Measurements from ENCODE around the gene BOLA1.
"Not testable (repeated sequence)": the region's sequence is repeated elsewhere in the genome, so short reads cannot be mapped to it uniquely, and the experiment has no call there.

Gene BOLA1, protein sequence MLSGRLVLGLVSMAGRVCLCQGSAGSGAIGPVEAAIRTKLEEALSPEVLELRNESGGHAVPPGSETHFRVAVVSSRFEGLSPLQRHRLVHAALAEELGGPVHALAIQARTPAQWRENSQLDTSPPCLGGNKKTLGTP

GRCh38 chr1:149899460-149900284 lies at the start of gene BOLA1:
BOLA1 (plus strand) TSS chr1:149899568; CDS start chr1:149900060, 492 bp downstream.
- Histone ChIP-seq H3K27me3 (ENCODE audit: control insufficient read depth, insufficient read depth, low read length) (peaks cover 7% of the 10 kb centered on the region), H3K27ac (ENCODE audit: low read length) (peak within 1 kb of the TSS; percentile 85), H3K4me3 (ENCODE audit: low read length) (peak within 1 kb of the TSS; percentile 86), H3K9me3 (ENCODE audit: control insufficient read depth, low read depth, low read length) (no peaks in the 10 kb centered on the region), H3K4me1 (ENCODE audit: control insufficient read depth, low read depth, low read length) (peaks cover 3% of the 10 kb centered on the region), H3K9ac (ENCODE audit: low read length) (peak within 1 kb of the TSS; percentile 86), H3K36me3 (ENCODE audit: control insufficient read depth, low read depth, low read length) (no peaks in the 10 kb centered on the region)

DNA sequence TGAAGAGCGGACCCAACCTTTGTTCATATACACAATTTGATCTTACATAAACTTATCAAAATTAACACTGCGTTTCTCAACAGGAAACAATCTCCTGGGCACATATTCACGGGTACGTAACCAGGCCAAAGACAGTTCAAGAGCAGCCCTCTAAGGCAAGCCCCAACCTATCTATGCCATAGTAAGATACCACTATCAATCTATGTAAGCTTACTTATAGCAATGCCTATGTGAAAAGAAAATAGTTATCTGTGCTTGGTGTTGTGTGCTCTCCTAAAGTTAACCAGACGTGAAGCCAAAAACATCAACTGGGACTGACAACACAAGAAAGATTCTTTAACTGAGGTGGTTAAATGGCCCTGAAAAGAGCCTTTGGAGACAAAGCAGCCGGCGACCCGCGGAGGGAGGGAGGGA lies 49.4 kb upstream of the BOLA1 start:
- no peaks in the 10 kb centered on the region for H3K27me3 ChIP-seq (ENCODE audit: control insufficient read depth, insufficient read depth, low read length)
- H3K36me3 ChIP-seq (ENCODE audit: control insufficient read depth, low read depth, low read length) = no peaks in the 10 kb centered on the region
- peak overlapping the region; percentile 96 for H3K9ac ChIP-seq (ENCODE audit: low read length)
- H3K4me1 ChIP-seq (ENCODE audit: control insufficient read depth, low read depth, low read length) = peaks cover 37% of the 10 kb centered on the region
- peak overlapping the region; percentile 97 for H3K4me3 ChIP-seq (ENCODE audit: low read length)
- H3K9me3 ChIP-seq (ENCODE audit: control insufficient read depth, low read depth, low read length) = no peaks in the 10 kb centered on the region
- H3K27ac ChIP-seq (ENCODE audit: low read length) = peak overlapping the region; percentile 94

GRCh38 chr1:149850732-149851345 lies 48.5 kb upstream of the BOLA1 start:
- peaks cover 28% of the 10 kb centered on the region for H3K4me1 ChIP-seq (ENCODE audit: control insufficient read depth, low read depth, low read length)
- not testable (repeated sequence) for H3K27ac ChIP-seq (ENCODE audit: low read length)

DNA sequence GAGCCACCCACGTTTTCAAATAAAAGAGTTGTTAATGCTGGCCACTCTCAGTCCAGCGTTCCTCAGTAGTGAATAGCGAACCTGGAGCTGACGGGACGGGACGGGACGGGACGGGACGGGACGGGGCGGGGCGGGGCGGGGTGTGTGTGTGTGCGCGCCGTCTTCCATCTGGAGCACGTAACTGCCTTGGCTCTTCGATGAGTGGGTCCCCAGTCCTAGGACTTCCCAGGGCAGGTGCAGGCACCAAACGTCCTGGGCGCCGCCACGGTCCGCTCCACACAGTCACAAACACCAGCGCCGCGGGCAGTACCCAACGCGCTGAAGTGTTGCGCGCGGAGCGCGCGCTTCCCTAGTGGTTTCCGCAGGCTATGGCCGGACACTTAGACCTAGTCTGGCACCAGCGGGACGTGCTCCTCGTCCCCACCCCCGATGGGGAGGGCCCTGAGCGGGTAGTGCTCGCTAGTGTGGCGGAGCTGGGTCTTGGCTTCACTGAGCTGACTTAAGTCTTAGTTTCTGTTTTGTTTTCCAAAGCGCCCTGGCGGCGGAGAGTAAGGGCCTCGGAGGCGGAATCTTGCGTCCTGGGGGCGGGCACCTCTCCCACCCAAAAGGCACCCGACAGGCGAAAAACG lies 47.7 kb upstream of the BOLA1 start:
- not testable (repeated sequence) for H3K4me3 ChIP-seq (ENCODE audit: low read length); H3K9me3 ChIP-seq (ENCODE audit: control insufficient read depth, low read depth, low read length); H3K36me3 ChIP-seq (ENCODE audit: control insufficient read depth, low read depth, low read length); H3K9ac ChIP-seq (ENCODE audit: low read length); H3K27ac ChIP-seq (ENCODE audit: low read length); H3K27me3 ChIP-seq (ENCODE audit: control insufficient read depth, insufficient read depth, low read length)
- peaks cover 21% of the 10 kb centered on the region for H3K4me1 ChIP-seq (ENCODE audit: control insufficient read depth, low read depth, low read length)

More at GRCh38 chr1:149850732-149851345, 48.5 kb upstream of the BOLA1 start:
- H3K36me3 ChIP-seq (ENCODE audit: control insufficient read depth, low read depth, low read length); H3K9me3 ChIP-seq (ENCODE audit: control insufficient read depth, low read depth, low read length); H3K27me3 ChIP-seq (ENCODE audit: control insufficient read depth, insufficient read depth, low read length); H3K9ac ChIP-seq (ENCODE audit: low read length); H3K4me3 ChIP-seq (ENCODE audit: low read length): not testable (repeated sequence)

DNA sequence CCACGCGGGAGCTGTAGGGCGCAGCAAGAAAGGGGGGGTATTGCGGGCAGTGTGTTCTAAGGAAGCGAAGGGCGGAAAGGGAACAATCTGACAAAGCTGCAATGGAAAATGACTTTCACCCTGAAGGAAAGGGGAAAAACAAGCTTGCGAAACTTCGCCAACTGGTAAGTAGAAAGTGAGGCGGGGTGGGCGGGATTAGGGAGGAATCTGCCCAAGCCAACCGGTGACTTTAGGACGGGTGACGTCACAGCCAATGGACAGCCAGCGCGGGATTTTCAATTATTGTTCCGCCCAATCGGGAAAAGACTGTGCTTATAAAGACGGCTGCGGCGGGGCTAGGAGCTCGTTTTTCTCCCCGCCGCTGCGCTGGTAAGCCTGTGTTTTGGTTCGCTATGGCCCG lies 47.1 kb upstream of the BOLA1 start:
- not testable (repeated sequence) for H3K9ac ChIP-seq (ENCODE audit: low read length); H3K4me3 ChIP-seq (ENCODE audit: low read length); H3K36me3 ChIP-seq (ENCODE audit: control insufficient read depth, low read depth, low read length); H3K27ac ChIP-seq (ENCODE audit: low read length); H3K27me3 ChIP-seq (ENCODE audit: control insufficient read depth, insufficient read depth, low read length); H3K9me3 ChIP-seq (ENCODE audit: control insufficient read depth, low read depth, low read length)
- H3K4me1 ChIP-seq (ENCODE audit: control insufficient read depth, low read depth, low read length) = peaks cover 16% of the 10 kb centered on the region

GRCh38 chr1:149860271-149860670 lies 39.1 kb upstream of the BOLA1 start:
- H3K27me3 ChIP-seq (ENCODE audit: control insufficient read depth, insufficient read depth, low read length); H3K9me3 ChIP-seq (ENCODE audit: control insufficient read depth, low read depth, low read length); H3K4me3 ChIP-seq (ENCODE audit: low read length); H3K27ac ChIP-seq (ENCODE audit: low read length); H3K36me3 ChIP-seq (ENCODE audit: control insufficient read depth, low read depth, low read length); H3K9ac ChIP-seq (ENCODE audit: low read length); H3K4me1 ChIP-seq (ENCODE audit: control insufficient read depth, low read depth, low read length): not testable (repeated sequence)

- H3K27me3 ChIP-seq (ENCODE audit: control insufficient read depth, insufficient read depth, low read length); H3K4me3 ChIP-seq (ENCODE audit: low read length); H3K27ac ChIP-seq (ENCODE audit: low read length); H3K9ac ChIP-seq (ENCODE audit: low read length); H3K36me3 ChIP-seq (ENCODE audit: control insufficient read depth, low read depth, low read length); H3K9me3 ChIP-seq (ENCODE audit: control insufficient read depth, low read depth, low read length); H3K4me1 ChIP-seq (ENCODE audit: control insufficient read depth, low read depth, low read length): not testable (repeated sequence)
Observed at GRCh38 chr1:149860684-149861496, 38.5 kb upstream of the BOLA1 start.

DNA sequence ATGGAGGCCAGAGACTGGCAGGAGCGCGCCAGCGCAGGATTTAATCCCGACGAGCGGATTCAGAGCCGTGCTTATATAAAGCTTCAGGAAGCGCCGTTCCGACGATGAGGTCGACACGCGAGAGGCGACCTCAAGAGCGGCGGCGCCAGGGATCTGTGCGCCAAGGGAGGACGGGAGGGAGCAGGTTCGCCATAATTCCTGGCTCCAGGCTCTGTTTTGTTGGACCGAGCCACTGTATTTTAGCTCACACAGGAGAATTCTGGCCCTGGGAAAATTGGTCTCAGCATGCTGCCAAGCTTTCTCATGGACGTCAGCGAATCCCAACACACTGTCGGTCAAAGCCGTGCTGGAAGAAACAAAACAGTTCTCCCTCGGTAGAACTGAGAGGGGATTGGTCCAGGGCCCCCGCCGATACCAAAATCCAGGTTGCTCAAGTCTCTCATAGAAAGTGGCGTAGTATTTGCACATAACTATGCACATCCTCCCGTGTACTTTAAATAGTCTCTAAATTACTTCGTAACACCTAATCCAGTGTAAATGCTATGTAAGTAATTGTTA lies 37.8 kb upstream of the BOLA1 start:
- H3K27ac ChIP-seq (ENCODE audit: low read length); H3K9me3 ChIP-seq (ENCODE audit: control insufficient read depth, low read depth, low read length); H3K27me3 ChIP-seq (ENCODE audit: control insufficient read depth, insufficient read depth, low read length); H3K9ac ChIP-seq (ENCODE audit: low read length); H3K4me3 ChIP-seq (ENCODE audit: low read length); H3K4me1 ChIP-seq (ENCODE audit: control insufficient read depth, low read depth, low read length); H3K36me3 ChIP-seq (ENCODE audit: control insufficient read depth, low read depth, low read length): not testable (repeated sequence)

GRCh38 chr1:149866887-149867286 lies 32.5 kb upstream of the BOLA1 start:
- H3K36me3 ChIP-seq (ENCODE audit: control insufficient read depth, low read depth, low read length); H3K27ac ChIP-seq (ENCODE audit: low read length); H3K9ac ChIP-seq (ENCODE audit: low read length); H3K9me3 ChIP-seq (ENCODE audit: control insufficient read depth, low read depth, low read length); H3K4me1 ChIP-seq (ENCODE audit: control insufficient read depth, low read depth, low read length); H3K4me3 ChIP-seq (ENCODE audit: low read length); H3K27me3 ChIP-seq (ENCODE audit: control insufficient read depth, insufficient read depth, low read length): not testable (repeated sequence)

GRCh38 chr1:149873060-149873459 lies 26.3 kb upstream of the BOLA1 start:
- not testable (repeated sequence) for H3K4me3 ChIP-seq (ENCODE audit: low read length); H3K27ac ChIP-seq (ENCODE audit: low read length); H3K36me3 ChIP-seq (ENCODE audit: control insufficient read depth, low read depth, low read length); H3K27me3 ChIP-seq (ENCODE audit: control insufficient read depth, insufficient read depth, low read length); H3K9ac ChIP-seq (ENCODE audit: low read length); H3K9me3 ChIP-seq (ENCODE audit: control insufficient read depth, low read depth, low read length); H3K4me1 ChIP-seq (ENCODE audit: control insufficient read depth, low read depth, low read length)
